ENCODE data around the gene RASSF1. TPM values are rescaled to one million over a fixed set of nuclear protein-coding genes. Genes with fewer than 3 reads are reported as not detected.
A peak's percentile ranks its signal among the peaks of the same experiment; 100 is the strongest.

The RASSF1 gene
- total and polyA plus RNA-seq, 2 of the 13 experiments (the other 11 are each of a cell fraction or from before 2014, with no cell fraction given) = 10.2 to 27.5 TPM

DNA sequence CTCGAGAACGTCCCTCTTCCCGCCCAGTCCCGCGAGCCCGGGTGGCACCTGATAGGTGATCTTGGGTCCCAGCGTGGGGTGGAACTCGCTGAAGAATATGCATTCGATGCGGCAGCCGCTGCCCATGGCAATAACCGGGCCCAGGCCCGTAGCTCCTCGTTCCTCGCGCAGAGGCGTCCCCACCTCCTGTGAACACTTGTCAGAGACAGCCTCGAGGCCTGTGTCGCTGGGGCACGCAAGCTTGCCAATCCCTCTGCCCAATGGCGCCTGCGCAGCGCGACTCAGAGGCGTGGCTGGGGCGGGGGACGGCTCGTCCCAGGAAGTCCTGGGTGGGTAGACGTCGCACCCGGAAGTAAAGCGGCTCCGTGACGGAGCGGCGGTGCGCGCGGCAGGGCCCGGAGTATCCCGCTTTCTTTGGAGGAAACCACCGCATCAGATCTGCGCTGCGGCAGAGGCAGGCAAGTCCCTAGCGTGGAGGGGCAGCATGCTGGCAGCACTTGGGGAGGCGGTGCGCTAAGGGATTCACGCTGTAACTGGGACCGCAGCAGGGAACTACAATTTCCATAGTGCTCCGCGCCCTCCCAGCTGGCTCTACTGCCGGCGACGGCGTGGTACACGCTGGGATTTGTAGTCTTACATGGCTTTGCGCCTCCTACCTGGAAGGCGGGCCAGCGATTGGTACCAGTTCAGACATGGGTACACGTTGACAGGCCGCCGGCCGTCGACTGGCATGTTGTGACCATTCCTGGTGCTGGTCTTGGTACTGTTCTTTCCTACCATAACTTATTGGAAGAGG, 10.1 kb upstream of the RASSF1 start, which contains the start of the genes CYB561D2 and NPRL2 (continued):
- no peak for TF ChIP-seq GRHL1 (CRISPR knock-in tag; conservative IDR thresholded peaks at IDR 0.05)
- peak; percentile 70; the same call in 1 of the 2 replicates for TF ChIP-seq YEATS4 (CRISPR knock-in tag; IDR thresholded peaks at IDR 0.05; ENCODE audit: borderline replicate concordance)
- TF ChIP-seq HIVEP1 (CRISPR knock-in tag; IDR thresholded peaks at IDR 0.05) = peak; percentile 97
- 0 out of 2 replicates have a peak, but pooled peaks have one; percentile 82 for TF ChIP-seq ZNF234 (CRISPR knock-in tag; conservative IDR thresholded peaks at IDR 0.05)
- TF ChIP-seq ZNF556 (CRISPR knock-in tag; IDR thresholded peaks at IDR 0.05; ENCODE audit: borderline replicate concordance) = no peak; the same call in 1 of the 2 replicates
- peak; percentile 93 for TF ChIP-seq ZNF788 (CRISPR knock-in tag; IDR thresholded peaks at IDR 0.05; ENCODE audit: borderline replicate concordance)
- peak; percentile 87; the same call in 1 of the 2 replicates for TF ChIP-seq KDM5A (IDR thresholded peaks at IDR 0.05; ENCODE audit: borderline replicate concordance, low read length)
- peak; percentile 25; the same call in 1 of the 2 replicates for TF ChIP-seq SETDB1 (CRISPR knock-in tag; IDR thresholded peaks at IDR 0.05; ENCODE audit: borderline replicate concordance)
- TF ChIP-seq MAF1 (CRISPR knock-in tag; IDR thresholded peaks at IDR 0.05; ENCODE audit: borderline replicate concordance) = peak; percentile 37; the same call in 1 of the 2 replicates
- TF ChIP-seq ZNF441 (CRISPR knock-in tag; IDR thresholded peaks at IDR 0.05; ENCODE audit: borderline replicate concordance) = peak; percentile 90
- TF ChIP-seq ZNF772 (CRISPR knock-in tag; IDR thresholded peaks at IDR 0.05) = peak; percentile 96
- no peak for TF ChIP-seq ARNT (IDR thresholded peaks at IDR 0.05)
- TF ChIP-seq ZNF318 (CRISPR knock-in tag; IDR thresholded peaks at IDR 0.05) = no peak; the same call in 1 of the 2 replicates
- TF ChIP-seq ZSCAN21 (CRISPR knock-in tag; IDR thresholded peaks at IDR 0.05; ENCODE audit: borderline replicate concordance) = peak; percentile 90; the same call in 1 of the 2 replicates
- no peak for TF ChIP-seq RFXANK (CRISPR knock-in tag; IDR thresholded peaks at IDR 0.05)
- TF ChIP-seq PATZ1 (CRISPR knock-in tag; IDR thresholded peaks at IDR 0.05) = peak; percentile 47; the same call in 1 of the 2 replicates
